GM19193 (cell line): ENCODE results near the gene RAB20.

Source experiments
- POLR2A ChIP-seq: IDR thresholded peaks from 4 replicates; pipeline ENCODE4 v1.6.1; 2011; ENCODE audit not compliant: insufficient read depth, insufficient read length; ENCODE audit errors: extremely low read depth

RAB20 gene

GRCh38 chr13:110549795-110550160 lies 11.7 kb downstream of the RAB20 start:
- no peak for TF ChIP-seq POLR2A

DNA sequence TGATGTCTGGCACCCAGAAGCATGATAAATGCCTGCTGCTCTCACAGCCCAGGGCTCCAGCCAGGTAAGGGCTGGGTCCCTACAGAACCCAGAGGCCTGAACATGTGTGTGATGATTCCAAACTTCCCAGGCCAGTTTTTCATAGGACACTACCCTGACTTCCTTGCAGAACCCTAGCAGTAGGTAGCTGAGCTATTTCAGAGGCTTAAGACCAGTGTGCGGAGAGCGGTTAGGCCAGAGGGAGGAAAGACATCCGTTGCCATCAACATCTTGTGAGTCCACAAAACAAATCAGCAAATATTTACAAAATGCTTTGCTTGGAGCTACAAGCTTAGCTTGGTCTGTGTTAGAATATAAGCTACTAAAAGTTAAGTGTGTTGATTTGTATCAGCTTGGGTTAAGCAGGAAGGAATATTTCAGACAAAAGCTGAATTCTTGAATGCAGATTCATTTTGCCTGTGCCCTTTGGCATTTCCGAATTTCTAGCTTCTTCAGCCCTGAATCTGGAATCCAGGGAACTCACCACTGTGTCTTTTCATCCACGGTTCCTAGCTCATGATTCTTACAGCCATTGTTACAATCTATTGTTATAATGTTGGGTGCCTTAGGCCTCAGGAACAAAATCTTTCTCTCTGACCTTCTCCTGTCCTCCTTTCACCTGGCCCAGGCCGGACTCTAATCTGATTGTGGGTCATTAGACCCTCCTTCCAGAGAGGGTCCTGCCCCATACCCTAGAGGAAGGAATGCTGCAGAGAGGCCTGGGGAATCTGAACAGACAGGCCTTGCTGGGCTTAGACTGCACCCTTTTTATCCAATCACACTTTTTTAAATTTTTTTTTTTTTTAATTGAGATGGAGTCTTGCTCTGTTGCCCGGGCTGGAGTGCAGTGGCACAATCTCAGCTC lies 12.4 kb downstream of the RAB20 start:
- TF ChIP-seq POLR2A = no peak

DNA sequence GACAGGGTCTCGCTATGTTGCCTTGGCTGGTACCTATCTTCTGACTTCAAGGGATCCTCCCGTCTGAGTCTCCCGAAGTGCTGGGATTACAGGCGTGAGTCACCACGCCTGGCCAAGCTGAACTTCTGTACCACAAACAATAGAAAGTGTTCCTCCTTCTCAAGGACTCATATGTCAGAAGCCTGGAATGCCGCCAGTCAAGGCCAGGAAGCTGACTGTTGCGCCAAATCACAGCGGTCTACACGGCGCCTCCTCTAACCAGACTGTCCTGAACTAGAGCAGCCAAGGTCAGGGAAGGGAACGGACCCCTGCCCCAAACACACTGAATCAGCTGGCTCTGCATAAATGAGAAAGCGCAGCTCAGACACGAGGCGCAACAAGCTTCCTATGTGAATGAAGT lies 14.6 kb downstream of the RAB20 start:
- no peak for TF ChIP-seq POLR2A

GRCh38 chr13:110546378-110546777 lies 15.1 kb downstream of the RAB20 start:
- TF ChIP-seq POLR2A = no peak

GRCh38 chr13:110542169-110542796 lies 19.2 kb downstream of the RAB20 start:
- no peak for TF ChIP-seq POLR2A

GRCh38 chr13:110541526-110541920 lies 20.0 kb downstream of the RAB20 start:
- TF ChIP-seq POLR2A = no peak

GRCh38 chr13:110540871-110541525 lies 20.5 kb downstream of the RAB20 start:
- no peak for TF ChIP-seq POLR2A

DNA sequence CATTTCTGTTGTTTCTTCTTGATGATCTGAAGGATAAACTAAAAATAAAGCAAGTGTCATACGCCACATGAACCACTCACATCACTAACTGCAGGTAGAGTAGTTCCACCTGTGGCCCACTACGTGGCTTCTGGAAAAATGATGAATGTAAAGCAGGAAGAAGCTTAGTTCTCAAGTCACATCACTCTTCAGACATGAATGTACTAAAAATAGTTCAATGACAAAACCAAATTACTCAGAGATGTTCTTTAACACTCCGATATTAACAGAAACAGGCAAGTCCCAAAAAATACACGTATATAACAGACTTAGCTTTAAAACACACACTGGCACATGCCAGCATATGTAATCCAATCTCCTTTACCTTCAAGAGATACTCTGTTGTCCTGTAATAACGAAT lies 21.6 kb downstream of the RAB20 start:
- TF ChIP-seq POLR2A = no peak

- TF ChIP-seq POLR2A = no peak
Measured at GRCh38 chr13:110538632-110539031, 22.9 kb downstream of the RAB20 start.

DNA sequence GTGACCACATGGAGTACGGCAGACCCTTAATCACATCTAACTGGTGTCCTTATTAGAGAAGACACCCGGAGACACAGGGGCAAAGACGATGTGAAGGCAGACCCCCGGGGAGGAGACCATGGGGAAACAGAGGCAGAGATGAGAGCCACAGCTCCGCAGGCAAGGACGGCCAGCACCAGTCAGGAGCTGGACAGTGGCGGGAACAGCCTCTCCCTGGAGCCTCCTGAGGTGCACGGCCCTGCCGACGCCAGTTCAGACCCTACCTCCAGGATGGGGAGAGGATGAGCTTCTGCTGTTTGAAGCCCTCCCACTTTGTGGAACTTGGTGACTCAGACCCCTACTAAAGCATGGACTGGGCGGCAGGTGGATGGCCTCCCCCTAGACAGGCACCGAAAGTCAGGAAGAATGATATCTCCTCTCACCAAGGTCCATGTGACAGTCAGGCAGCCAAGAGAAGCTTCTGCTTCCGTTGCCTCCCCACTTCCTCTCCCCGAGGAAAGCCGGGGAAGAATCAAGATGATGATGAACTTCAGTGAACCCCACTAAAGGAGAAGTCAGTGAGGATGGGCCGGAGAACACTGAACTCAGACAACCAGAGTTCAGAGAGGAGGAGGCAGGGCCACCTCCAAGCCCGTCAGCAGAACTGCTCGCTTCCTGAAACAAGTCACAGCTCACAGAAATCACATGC lies 25.4 kb downstream of the RAB20 start:
- TF ChIP-seq POLR2A = no peak

DNA sequence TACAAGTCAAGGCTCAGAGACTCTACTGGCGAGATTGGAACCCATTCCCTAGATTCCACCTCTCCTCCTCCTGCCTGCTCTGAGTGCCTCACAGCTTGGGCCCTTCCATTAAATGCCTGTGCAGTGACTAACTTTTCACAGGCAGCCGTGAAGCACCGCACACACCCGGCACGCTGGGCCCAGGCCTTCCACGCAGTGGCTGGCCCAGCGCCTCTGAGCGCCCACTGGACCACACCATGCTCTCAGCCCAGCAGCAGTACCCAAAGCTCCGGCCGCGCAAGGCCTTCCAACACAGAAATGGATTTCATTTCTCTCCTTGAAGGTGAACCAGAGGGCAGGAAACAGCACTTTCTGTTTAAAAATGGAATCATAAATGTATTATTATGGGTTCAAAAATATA lies 26.0 kb downstream of the RAB20 start:
- no peak for TF ChIP-seq POLR2A

- no peak for TF ChIP-seq POLR2A
Measured at GRCh38 chr13:110533771-110534670, 27.5 kb downstream of the RAB20 start.

- no peak for TF ChIP-seq POLR2A
Measured at GRCh38 chr13:110531671-110532083, 29.8 kb downstream of the RAB20 start.

GRCh38 chr13:110531100-110531499 lies 30.4 kb downstream of the RAB20 start:
- no peak for TF ChIP-seq POLR2A

GRCh38 chr13:110529522-110530311 lies 31.8 kb downstream of the RAB20 start:
- TF ChIP-seq POLR2A = no peak
